Hepatocyte (in vitro differentiated cells): ENCODE measurements around the gene CBLL2.

Source experiments
- EZH2 ChIP-seq: fragments of 200-600 bp; sonication (generic); IDR thresholded peaks from 2 replicates; pipeline ENCODE4 v1.6.1; 2016; ENCODE audit warnings: antibody characterized with exemption, mild to moderate bottlenecking, borderline replicate concordance
- EZH2phosphoT487 ChIP-seq: fragments of 200-600 bp; sonication (generic); IDR thresholded peaks from one replicate; pipeline ENCODE4 v1.6.1; 2018; ENCODE audit warnings: antibody characterized with exemption, mild to moderate bottlenecking, low read depth, moderate library complexity; ENCODE audit not compliant: unreplicated experiment, severe bottlenecking
- TF ChIP-seq, protein P1 (sequence below): fragments of 200-600 bp; sonication (generic); IDR thresholded peaks from 2 replicates; pipeline ENCODE4 v1.5.1; 2016; ENCODE audit warnings: antibody characterized with exemption, mild to moderate bottlenecking; ENCODE audit not compliant: poor library complexity

DNA sequence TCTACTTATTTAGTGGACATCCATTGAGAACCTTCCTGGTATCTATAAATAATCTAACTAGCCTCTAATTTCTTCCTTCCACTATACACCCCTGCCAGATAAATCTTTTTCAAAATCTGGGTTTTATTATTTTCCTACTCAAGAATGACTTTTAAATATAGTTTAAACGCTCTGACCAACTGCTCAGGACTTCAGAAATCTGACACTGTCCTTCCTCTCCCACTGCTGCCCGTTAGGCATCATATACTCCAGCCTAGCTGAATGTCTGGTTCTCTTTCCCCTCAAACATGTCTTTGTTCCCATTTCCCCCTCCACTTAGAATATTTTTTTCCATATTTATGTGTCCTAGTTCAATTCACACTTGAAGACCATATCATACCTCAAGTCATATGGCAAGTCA lies 35.2 kb upstream of the CBLL2 start:
- TF ChIP-seq, protein P1, sequence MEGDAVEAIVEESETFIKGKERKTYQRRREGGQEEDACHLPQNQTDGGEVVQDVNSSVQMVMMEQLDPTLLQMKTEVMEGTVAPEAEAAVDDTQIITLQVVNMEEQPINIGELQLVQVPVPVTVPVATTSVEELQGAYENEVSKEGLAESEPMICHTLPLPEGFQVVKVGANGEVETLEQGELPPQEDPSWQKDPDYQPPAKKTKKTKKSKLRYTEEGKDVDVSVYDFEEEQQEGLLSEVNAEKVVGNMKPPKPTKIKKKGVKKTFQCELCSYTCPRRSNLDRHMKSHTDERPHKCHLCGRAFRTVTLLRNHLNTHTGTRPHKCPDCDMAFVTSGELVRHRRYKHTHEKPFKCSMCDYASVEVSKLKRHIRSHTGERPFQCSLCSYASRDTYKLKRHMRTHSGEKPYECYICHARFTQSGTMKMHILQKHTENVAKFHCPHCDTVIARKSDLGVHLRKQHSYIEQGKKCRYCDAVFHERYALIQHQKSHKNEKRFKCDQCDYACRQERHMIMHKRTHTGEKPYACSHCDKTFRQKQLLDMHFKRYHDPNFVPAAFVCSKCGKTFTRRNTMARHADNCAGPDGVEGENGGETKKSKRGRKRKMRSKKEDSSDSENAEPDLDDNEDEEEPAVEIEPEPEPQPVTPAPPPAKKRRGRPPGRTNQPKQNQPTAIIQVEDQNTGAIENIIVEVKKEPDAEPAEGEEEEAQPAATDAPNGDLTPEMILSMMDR = no peak
- TF ChIP-seq EZH2 (no peak), EZH2phosphoT487 (no peak)
